Kasumi-1 (cell line): ENCODE data around the gene ACAT2.
"Not testable (repeated sequence)": the region's sequence is repeated elsewhere in the genome, so short reads cannot be mapped to it uniquely, and the experiment has no call there.

Experiments
- DNase-seq, 2 experiments: peaks; one replicate each; lab custom pipeline; 2025; lab: John Stamatoyannopoulos, UW

ACAT2 gene

GRCh38 chr6:159772196-159772595 is 10.4 kb downstream of the ACAT2 start:
- no peak for DNase-seq

DNA sequence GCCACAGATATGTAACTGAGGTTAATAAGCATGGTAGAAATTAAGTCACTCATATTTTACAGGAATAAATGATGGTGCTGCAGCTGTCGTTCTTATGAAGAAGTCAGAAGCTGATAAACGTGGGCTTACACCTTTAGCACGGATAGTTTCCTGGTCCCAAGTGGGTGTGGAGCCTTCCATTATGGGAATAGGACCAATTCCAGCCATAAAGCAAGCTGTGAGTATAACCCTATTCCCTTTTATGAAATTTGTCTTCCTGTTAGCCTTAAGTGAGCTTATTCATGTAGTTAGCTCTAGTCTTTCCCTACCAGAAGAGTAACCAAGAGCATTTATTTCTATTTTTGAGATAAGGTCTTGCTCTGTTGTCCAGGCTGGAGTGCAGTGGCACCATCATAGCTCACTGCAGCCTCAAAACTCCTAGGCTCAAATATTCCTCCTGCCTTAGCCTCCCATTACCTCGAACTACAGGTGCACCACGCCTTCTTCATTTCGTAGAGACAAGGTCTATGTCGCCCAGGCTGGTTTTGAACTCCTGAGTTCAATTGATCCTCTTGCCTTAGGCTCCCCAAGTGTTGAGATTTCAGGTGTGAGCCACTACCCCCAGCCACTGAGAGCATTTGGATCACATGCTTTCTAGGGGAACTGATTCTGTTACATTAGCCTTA is 15.5 kb downstream of the ACAT2 start:
- no peak for DNase-seq

DNA sequence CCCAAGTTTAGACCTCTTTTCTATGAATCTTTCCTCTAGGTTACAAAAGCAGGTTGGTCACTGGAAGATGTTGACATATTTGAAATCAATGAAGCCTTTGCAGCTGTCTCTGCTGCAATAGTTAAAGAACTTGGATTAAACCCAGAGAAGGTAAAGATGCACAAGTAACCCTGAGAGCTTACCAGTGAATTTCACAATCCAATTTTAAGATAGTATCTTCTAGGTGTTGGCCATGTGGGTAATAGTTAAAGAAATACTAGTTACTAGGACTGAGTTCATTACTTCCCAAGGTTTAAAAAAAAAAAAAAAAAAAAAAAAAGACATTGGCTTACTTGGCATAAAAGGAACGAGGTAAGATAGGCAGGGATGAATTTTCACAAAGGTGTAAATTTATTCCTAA is 16.3 kb downstream of the ACAT2 start:
- no peak for DNase-seq

GRCh38 chr6:159778542-159779103 is 16.8 kb downstream of the ACAT2 start:
- no peak for DNase-seq

DNA sequence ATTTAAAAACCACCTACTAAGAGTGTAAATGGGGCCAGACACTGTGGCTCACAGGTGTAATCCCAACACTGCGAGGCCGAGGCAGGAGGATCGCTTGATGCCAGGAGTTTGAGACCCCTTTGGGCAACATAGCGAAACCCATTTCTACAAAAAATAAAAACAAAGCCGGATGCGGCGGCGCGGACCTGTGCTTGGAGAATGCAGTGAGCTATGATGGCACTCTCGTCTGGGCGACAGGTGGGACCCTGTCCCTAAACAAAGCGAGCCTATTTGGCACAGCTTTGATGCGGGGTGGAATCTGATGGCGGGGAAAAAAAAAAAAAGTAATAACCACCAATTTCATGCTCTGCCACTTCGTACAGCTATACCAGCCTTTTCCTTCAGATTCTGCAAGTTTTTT is 26.4 kb downstream of the ACAT2 start:
- no peak for DNase-seq

DNA sequence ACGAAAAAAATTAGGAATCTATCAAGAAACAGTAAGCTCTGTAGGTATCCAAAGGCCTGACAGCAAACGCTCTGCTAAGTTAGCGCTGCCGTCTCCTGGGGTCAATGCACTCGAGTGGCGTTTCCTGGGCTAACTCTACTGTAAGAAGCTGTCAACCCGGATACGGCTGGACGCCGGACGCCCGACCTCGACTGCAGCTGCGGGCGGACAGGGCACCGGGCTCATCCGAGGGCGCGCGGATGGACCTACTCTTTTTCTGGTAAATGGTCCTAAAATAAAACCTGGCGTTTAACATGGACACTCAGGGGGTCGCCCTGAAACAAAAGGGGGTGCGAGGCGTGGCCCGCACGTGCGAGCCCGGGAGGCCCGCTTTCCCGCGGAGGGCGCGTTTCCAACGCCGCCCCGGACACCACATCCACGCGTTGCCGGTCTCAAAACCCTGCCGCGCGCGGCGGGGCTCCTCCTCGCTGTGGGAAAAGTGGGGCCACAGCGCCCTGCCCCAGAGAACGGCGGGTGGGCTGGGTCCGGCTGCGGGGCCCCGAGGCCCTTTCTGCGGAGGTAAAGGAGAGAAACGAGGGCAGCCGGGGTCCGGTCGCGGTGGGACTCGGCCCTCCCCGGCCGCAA is 27.0 kb downstream of the ACAT2 start:
- no peak for DNase-seq

GRCh38 chr6:159789377-159790148 is 27.7 kb downstream of the ACAT2 start, which contains the start of gene TCP1:
TSS of gene TCP1 (minus strand) at chr6:159789602. CDS start at chr6:159789468, 134 bp downstream.
- peak; percentile 99 to 100 for DNase-seq

- peak; percentile 97 to 98 for DNase-seq
These were observed 28.5 kb downstream of the ACAT2 start, which contains the start of gene MRPL18 for GRCh38 chr6:159790149-159790955. TSS of gene MRPL18 (plus strand) at chr6:159790467. CDS start at chr6:159790588, 121 bp downstream.

GRCh38 chr6:159790956-159791598 is 29.2 kb downstream of the ACAT2 start:
- peak; percentile 28 to 36 for DNase-seq

GRCh38 chr6:159794976-159795375 is 33.1 kb downstream of the ACAT2 start:
- not testable (repeated sequence) for DNase-seq

DNA sequence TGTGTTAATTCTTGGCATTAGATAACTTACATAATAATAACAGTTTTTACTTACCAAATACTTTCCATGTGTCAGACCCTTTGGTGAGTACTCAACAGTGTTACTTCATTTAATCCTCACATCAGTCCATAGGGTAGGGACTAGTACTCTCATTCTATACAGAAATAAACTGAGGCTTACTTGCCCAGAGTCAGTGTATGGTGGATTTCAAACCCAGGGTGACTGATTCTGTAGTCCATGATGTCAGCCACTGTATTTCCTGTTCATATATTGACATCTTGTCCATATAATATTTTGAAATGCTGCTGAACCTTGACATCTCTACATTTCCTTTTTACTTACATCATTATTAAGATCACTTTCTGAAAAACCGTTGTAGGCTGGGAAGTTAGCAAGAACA is 35.7 kb downstream of the ACAT2 start:
- DNase-seq, result no peak

GRCh38 chr6:159800141-159800865 is 38.5 kb downstream of the ACAT2 start, which contains the start of gene PNLDC1:
TSS of gene PNLDC1 (plus strand) at chr6:159800276. CDS start at chr6:159800308, 32 bp downstream.
- DNase-seq, result no peak

GRCh38 chr6:159801935-159802334 is 40.1 kb downstream of the ACAT2 start:
- no peak for DNase-seq

- DNase-seq, result no peak
These were observed 42.7 kb downstream of the ACAT2 start for GRCh38 chr6:159804504-159804903.

DNA sequence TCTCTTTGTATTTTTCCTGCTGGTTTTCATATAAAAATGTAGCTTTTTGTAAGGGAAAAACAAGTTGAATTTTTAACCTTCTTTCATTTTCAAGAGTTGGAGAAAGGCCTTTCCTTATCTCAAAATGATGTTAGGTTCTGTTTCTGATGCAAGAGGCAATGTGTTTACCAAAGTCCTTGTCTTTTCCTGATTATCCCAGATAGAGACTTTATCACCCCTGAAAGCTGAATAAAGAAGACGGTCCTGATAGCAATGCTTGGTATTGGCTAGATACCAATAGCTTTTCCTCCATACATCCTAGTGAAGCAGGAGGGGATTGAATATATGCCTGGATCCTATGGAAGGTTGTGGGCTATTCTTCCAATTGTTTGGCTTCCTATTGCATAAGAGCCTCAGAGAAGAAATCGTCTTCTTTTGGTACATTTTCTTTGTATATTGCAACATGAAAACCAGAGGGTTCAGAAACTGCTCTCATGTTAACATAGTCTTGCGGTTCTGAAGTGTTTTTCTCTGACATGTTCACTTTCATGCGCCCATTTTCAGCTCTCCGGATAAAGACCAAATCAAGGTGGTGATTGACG is 43.7 kb downstream of the ACAT2 start:
- no peak for DNase-seq

DNA sequence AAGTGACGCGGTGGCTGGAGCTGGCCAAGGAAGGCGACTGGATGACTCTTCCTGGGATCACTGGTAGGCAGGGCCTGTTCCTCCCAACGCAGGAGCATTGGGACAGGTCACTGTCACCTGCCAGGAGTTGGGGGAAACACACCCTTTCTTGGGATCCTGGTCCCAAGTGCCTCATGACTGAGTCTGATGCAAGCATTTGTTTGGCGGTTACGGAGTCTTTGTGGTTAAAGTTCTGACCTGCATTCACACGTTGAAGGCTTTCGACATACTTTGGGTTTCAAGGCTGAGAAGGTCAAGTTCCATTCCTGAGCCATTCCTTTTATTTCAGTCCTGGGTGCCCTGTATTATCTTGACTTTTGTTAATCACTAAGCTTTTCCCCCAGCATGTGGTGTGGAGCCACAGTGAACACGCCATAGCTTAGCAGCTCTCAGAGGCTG is 44.2 kb downstream of the ACAT2 start:
- no peak for DNase-seq

DNA sequence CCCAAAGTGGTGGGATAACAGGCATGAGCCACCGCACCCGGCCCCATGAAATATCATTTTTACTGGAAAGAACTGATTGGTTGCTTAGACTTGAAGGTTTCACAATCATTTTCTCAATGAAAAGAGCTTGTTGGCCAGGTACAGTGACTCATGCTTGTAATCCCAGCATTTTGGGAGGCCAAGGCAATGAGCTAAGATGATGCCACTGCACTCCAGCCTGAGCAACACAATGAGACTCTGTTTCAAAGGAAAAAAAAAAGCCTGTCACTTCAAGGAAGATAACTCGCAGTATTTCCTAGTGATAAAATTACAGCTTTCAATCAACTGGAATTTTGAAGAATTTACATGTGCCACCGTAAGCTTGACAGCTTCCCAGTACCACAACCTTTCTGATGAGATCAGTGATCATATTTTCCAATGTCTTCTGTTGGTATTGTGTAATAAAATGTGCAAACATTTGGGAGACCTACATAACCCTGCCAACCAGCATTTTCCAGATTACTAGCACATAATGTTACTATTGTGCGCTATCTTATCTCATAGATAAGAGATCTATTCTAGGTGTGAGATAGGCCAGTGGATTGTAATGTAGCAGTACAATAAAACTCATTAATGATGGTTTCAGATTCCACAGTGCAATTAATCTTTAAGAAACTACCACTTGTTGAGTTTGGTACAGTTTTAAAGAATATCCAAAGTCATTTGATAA is 45.5 kb downstream of the ACAT2 start:
- no peak for DNase-seq

- DNase-seq, result no peak
These were observed 46.8 kb downstream of the ACAT2 start for GRCh38 chr6:159808647-159809046.

- DNase-seq, result no peak
These were observed 47.3 kb downstream of the ACAT2 start for GRCh38 chr6:159809149-159809548.
